GM12872 (cell line): ENCODE data around the gene GRIP2.

ENCODE experiments used
- CTCF ChIP-seq: IDR thresholded peaks from 3 replicates; pipeline ENCODE4 v1.5.1; 2011; ENCODE audit warnings: low read depth, mild to moderate bottlenecking, low read length, moderate library complexity; ENCODE audit not compliant: insufficient read depth

The GRIP2 gene

DNA sequence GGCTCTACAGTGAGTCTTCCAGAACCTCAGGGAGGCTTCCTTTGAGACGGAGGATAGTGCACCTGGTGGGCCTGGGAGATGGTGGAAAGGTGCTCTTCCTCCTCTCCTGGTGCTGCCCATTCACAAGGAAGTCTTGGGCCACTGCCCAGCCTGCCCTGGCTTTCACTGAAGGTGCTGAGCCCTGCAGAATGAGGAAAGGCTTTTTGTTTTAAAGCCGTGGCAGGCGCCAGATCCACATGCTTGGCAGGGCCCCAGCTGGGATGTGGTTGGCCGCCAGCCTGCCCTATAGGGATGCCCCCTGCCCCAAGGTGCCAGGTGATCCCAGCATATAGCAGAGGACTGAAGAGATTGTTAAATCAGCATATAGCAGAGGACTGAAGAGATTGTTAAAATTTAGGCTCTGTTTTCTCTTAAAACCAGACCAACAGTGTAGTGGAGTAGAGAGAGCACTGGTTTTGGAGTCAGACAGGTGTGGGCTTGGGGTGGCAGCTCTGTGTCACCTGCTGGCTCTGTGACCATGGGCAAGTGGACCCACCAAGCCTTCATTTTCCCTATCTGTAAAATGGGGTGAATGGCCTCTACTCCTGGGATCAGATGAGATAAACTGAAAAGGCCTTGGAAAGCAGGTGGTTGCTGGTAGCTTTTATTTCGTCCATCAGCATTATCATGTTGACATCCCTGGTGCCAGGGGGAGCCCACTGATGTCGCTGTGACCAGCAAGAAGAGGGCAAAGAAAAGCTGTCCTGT is 84.4 kb downstream of the GRIP2 start:
- no peak for TF ChIP-seq CTCF

DNA sequence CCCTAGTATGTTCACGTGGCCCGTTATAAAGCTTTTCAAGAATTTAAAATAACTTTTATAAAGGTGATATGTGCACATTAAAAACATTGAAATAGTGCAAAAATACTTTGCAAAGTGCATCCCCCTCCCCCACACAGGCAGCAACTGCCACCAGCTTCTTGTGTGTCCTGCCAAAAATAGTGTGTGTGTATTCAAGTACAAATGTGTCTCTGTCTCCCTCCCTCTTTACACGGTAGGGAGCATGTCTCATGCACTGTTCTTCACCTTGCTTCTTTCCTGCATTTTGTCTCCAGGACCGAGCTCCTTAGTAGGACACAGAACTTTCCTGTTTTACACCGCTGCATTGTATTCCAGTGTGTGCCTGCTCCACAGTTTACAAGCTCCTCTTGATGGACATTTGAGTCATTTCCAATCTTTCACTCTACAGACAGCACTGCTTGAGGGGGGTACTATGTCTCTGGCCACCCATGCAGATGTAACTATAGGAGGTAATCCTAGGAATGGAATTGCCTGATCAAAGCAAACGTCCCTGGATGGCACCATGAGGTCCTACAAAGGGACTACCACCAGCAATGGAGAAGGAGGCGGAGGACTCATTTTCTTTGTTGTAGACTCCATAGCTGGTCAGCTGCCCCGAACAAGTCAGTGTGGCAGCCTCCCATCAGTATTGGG is 85.4 kb downstream of the GRIP2 start:
- no peak for TF ChIP-seq CTCF

DNA sequence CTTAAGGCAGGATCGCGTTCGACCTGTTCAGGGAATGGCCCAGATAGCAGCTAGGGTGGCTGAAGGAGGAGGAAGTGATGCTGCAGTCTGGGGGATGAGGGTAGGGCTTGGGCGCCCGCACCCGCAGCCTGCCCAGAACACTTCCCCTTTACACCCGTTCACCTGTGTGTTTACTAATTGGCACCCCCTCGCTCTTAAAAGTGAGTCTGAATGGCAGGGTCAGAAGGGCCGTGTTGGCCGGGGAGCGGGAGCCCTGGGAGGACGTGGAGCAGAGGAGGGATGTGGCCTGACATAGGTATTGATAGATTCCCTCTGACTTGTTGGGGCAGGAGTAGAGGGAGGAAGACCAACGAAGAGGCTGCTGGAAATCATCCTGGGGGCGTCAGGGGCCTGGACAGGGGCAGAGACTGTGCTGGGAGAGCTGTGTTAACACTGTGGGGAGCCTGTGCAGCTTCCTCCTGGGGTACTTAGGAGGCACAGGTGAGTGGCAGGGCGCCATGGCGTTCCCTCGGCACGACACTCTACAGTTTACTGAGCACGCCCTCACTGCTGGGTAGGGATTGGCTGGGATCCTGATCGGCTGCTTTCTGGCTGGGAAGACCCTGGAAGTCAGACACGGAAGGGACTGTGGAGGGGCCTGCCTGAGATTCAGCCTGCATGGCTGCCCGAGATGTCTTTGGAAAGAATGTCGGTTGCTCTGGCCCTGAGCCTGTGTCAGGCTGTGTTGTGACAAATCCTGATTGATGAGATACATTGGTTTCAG is 86.1 kb downstream of the GRIP2 start:
- no peak for TF ChIP-seq CTCF

DNA sequence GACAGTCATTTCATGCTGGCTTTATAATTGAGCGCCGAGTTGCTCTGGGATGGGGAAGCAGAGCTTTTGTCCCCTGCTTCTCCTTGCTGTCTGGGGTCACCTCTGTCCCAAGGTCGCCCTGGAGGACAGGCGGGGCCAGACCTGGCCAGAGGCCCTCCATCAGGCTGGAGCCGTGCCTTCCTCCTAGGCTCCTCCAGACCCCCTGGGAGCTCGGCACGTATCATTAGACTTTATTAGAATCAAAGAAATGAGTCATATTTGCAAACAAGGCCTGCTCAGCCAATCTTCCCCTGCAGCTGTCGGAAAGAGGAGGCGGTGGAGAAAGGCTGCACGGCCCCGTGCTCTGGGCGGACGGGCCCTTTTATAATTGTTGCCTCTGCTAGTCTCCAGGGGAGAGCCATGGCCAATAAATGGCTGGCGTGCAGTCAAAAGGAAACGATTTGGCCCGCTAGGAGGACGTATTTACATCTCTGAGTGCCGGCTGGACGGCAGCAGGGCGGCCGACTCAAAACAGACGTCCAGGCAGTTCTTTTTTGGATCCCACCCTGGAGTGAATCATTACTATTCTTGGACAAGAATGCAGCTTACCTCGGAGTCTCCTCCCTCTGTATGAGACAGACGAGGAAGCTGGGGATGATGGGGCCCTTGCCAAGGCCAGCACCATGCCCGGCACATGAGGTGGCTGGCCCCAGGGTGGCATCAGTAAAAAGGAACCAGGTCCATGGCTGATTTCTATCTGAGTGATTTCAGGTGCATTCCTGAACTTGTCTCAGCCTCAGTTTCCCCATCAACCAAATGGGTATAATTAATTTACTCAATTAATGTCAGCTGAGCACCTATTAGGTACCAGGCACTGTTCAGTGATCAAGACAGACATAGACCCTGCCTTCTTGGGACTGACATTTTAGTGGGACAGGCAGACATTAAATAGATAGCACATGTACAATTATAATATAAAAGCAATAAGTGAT is 87.1 kb downstream of the GRIP2 start:
- TF ChIP-seq CTCF: no peak

DNA sequence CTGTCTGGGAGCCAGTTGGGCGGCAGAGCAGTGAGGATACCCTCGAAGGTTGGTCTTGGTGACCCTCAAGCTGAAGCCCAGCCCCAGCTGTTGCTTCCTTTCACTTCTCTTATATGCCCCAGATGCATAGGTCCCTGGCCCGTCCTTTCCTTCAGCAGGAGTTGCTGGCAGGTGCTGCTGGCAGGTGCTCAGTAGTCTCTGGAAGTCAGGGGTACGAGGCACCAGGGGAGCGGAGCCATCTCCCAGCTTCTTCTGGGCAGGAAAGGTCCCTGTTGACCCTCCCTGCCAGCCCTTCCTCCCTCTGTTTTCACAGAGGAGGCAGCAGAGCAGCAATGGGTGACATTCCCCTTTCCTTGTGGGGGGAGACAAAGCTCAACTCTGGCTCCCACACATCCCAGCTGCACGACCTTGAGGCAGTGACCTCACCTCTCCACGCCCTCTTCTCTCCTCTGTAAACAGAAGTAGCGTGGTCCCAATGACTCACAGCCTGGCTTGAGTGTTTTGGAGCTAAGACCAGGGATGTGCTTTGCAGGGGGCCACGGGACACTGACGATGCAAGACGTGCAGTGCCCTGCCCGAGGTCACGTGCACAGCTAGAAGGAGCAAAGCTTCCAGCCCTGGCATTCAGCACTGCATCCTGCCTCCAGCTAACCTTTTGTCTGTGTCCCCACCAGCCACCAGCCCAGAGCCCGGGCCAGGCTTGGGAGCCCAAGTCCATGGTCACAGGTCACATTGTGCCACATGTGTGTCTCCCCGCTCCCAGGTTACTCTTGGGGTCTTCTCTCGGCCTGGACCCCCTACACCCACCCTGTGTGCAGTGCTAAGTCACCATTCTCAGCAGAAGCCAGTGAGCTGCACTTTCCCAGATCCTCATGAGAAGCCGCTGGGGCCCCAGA is 88.0 kb downstream of the GRIP2 start:
- no peak for TF ChIP-seq CTCF

DNA sequence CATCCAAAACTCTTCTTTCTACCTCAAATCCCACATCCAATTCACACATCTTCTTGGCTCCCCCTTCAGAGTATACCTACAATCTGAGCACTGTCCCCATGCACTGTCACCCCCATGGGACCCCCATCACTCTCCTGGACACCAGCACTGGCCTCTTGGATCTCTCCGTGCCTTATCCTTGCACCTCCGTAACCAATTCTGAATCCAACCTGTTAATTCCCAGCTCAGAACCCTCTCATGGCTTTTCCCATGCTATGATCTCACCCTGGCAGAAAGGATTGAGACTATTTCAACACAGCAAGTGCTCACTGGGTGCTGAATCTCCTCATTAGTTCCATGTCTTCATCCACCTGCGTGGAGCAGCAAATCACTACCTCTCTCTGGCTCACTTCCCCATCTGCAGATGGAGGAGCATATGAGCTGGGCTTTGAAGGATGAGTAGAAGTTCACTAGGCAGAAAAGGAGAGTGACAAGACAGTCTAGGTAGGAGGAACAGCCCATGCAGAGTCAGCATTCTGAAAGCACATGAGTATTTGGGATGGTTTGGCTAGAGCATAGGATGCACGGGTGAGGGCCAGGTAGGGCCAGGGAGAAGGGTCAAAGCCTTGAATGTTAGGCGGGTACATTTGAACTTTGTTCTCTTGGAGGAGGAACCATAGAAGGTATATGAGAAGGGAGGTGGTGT is 89.1 kb downstream of the GRIP2 start:
- no peak for TF ChIP-seq CTCF
